AG04450 (cell line): Measurements from ENCODE around the gene PEX14. TPM values are rescaled to one million over a fixed set of nuclear protein-coding genes. Genes with fewer than 3 reads are reported as not detected.

ENCODE experiments used
- CTCF ChIA-PET: fragments of 300-600, 350-600 bp; formaldehyde crosslinking; extraction: SDS; loops from one replicate; lab custom pipeline; 2022; ENCODE audit warnings: antibody characterized with exemption, inconsistent platforms; lab: Charles Lee
- POLR2A ChIA-PET: fragments of 350-600 bp; formaldehyde crosslinking; extraction: SDS; loops from one replicate; lab custom pipeline; 2021; ENCODE audit warnings: antibody characterized with exemption, inconsistent platforms; lab: Yijun Ruan, JAX
- DNase-seq: peaks from one replicate; pipeline ENCODE4 v3.0.0-alpha.2; 2011; ENCODE audit warnings: low read depth, low spot score
- H3K27ac ChIP-seq: one replicate; pipeline ENCODE4 v1.5.1; 2012; ENCODE audit warnings: low read depth, low read length, control low read depth
- H3K27me3 ChIP-seq: one replicate; pipeline ENCODE4 v1.6.0; 2012; ENCODE audit warnings: low read length; ENCODE audit not compliant: control insufficient read depth, insufficient read depth
- H3K4me3 ChIP-seq: 2 replicates; pipeline ENCODE4 v1.5.1; 2011; ENCODE audit warnings: mild to moderate bottlenecking, low read depth, low read length, control low read depth
- H3K9me3 ChIP-seq: 2 replicates; pipeline ENCODE4 v1.5.1; 2012; ENCODE audit warnings: low read length; ENCODE audit not compliant: control insufficient read depth, insufficient read depth
- CTCF ChIP-seq: IDR thresholded peaks from 2 replicates; pipeline ENCODE4 v1.5.1; 2011; ENCODE audit warnings: low read depth, low read length, control low read depth, inconsistent platforms
- polyA plus RNA-seq: library from polyadenylated mRNA; depleted of rRNA; stranded (reverse); fragments of >200 nt; gene quantifications from 2 replicates; pipeline ENCODE4 v1.2.3, GENCODE V29; 2011

Gene PEX14
- polyA plus RNA-seq, 1 experiment = 6.6 TPM

- H3K27me3 ChIP-seq = no peaks in the 10 kb centered on the region
- POLR2A ChIA-PET = no interaction called here
- TF ChIP-seq CTCF = no peak
- H3K27ac ChIP-seq = no peak overlapping the region
- no peak for DNase-seq
- H3K4me3 ChIP-seq = no peak overlapping the region
- CTCF ChIA-PET = interaction anchor here (0.6 kb wide), 1 partner anchor 8 kb away, joined by 3 read pairs; no protein-coding TSS in a partner anchor
- peaks cover 11% of the 10 kb centered on the region for H3K9me3 ChIP-seq
Measured at GRCh38 chr1:10559386-10559785, 84.6 kb downstream of the PEX14 start.

- H3K27ac ChIP-seq = no peak overlapping the region
- no peaks in the 10 kb centered on the region for H3K27me3 ChIP-seq
- peaks cover 14% of the 10 kb centered on the region for H3K9me3 ChIP-seq
- POLR2A ChIA-PET = no interaction called here
- H3K4me3 ChIP-seq = no peak overlapping the region
- no peak for DNase-seq
- CTCF ChIA-PET = interaction anchor here (0.6 to 0.8 kb wide), 2 partner anchors 10 to 21 kb away, joined by 3 to 6 read pairs; no protein-coding TSS in a partner anchor
- no peak for TF ChIP-seq CTCF
Measured at GRCh38 chr1:10561497-10561896, 86.7 kb downstream of the PEX14 start.

GRCh38 chr1:10561955-10562354, 87.2 kb downstream of the PEX14 start:
- DNase-seq = no peak
- no peak overlapping the region for H3K27ac ChIP-seq
- TF ChIP-seq CTCF = peak; percentile 26
- no peak overlapping the region for H3K4me3 ChIP-seq
- ChIA-PET CTCF (interaction anchor here (0.8 kb wide), 1 partner anchor 21 kb away, joined by 6 read pairs; no protein-coding TSS in a partner anchor), POLR2A (no interaction called here)
- peaks cover 14% of the 10 kb centered on the region for H3K9me3 ChIP-seq
- no peaks in the 10 kb centered on the region for H3K27me3 ChIP-seq

GRCh38 chr1:10564063-10564462, 89.3 kb downstream of the PEX14 start:
- H3K27ac ChIP-seq = no peak overlapping the region

GRCh38 chr1:10569531-10569930, 94.8 kb downstream of the PEX14 start:
- TF ChIP-seq CTCF = no peak
- Histone ChIP-seq H3K27me3 (no peaks in the 10 kb centered on the region), H3K4me3 (no peak overlapping the region), H3K27ac (no peak overlapping the region), H3K9me3 (peaks cover 2% of the 10 kb centered on the region; the same call in 1 of the 2 replicates)
- POLR2A ChIA-PET = no interaction called here
- no peak for DNase-seq
- CTCF ChIA-PET = no interaction called here

More at GRCh38 chr1:10564063-10564462, 89.3 kb downstream of the PEX14 start:
- Histone ChIP-seq H3K4me3 (no peak overlapping the region), H3K27me3 (no peaks in the 10 kb centered on the region), H3K9me3 (peaks cover 14% of the 10 kb centered on the region)
- TF ChIP-seq CTCF = no peak
- DNase-seq = no peak
- ChIA-PET POLR2A (no interaction called here), CTCF (no interaction called here)
